ENCODE results near the gene CDH13.

CDH13 gene

DNA sequence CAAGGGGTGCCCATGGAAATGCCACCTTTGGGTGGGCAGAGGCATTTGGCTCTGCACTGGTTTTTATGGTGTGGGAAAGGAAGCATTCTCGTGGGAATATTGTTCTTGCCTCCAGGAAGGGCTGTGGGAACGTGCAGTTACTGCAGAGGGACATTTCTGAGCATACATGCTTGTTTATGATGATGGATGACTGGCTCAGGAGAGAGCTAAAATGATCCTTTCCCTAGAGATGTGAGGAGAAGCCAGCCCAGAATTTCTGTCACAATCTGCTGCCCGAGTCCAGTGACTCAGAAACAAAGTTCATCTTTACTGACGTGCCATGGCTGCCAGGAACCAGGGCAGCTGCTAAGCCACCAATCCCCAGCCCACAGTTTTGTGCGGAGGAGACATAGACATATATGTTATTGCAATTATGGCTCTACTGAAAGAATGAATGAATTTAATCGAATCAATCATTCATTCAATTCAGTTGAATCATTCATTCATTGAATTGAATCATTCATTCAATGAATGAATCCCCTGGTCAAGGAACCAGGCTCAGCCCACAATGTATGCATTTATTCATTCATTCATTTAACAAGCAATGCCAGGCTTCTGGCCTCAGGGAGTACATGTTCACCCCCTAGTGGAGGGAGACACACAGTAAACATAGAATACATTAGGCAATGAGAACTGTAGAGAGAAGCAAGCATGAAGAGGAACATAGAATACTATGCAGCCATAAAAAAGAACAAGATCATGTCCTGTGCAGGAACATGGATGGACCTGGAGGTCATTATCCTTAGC is 766.6 kb downstream of the CDH13 start:
- TF ChIP-seq CTCF (conservative IDR thresholded peaks at IDR 0.05), result peak; percentile 19
- TF ChIP-seq ZFX (IDR thresholded peaks at IDR 0.05), result no peak
- no peak overlapping the region for H3K27ac ChIP-seq

GRCh38 chr16:83397601-83398291 is 771.0 kb downstream of the CDH13 start:
- no peak overlapping the region for H3K27ac ChIP-seq
- TF ChIP-seq CTCF (conservative IDR thresholded peaks at IDR 0.05) (no peak), ZFX (IDR thresholded peaks at IDR 0.05) (no peak)

GRCh38 chr16:83400234-83400633 is 773.5 kb downstream of the CDH13 start:
- no peak overlapping the region for H3K27ac ChIP-seq
- TF ChIP-seq ZFX (IDR thresholded peaks at IDR 0.05) (no peak), CTCF (conservative IDR thresholded peaks at IDR 0.05) (peak; percentile 38)

GRCh38 chr16:83402160-83402814 is 775.5 kb downstream of the CDH13 start:
- H3K27ac ChIP-seq, result no peak overlapping the region
- no peak for TF ChIP-seq ZFX (IDR thresholded peaks at IDR 0.05)
- peak; percentile 24 for TF ChIP-seq CTCF (conservative IDR thresholded peaks at IDR 0.05)

DNA sequence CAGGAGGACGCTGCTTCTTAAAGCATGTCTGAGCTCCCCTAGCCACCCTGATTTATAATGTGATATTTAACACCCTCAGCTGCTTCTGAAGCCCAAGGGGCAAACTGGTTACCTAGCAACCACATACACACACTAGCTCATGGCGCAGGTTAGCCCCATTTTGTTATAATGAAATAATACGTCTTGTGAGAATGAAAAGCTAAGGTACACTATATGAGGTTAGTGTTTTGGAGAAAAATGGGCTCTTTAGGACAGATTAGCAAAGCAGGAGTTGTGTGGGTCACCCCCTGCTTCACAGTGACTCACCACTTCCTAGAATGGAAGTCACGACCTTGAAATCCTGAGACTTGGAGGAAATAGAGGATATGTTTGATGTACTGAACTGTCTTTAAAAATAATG is 776.2 kb downstream of the CDH13 start:
- TF ChIP-seq ZFX (IDR thresholded peaks at IDR 0.05) (no peak), CTCF (conservative IDR thresholded peaks at IDR 0.05) (no peak)
- H3K27ac ChIP-seq, result no peak overlapping the region

- H3K27ac ChIP-seq, result no peak overlapping the region
- TF ChIP-seq CTCF (conservative IDR thresholded peaks at IDR 0.05) (no peak), ZFX (IDR thresholded peaks at IDR 0.05) (no peak)
Measured at GRCh38 chr16:83403761-83404160, 777.0 kb downstream of the CDH13 start.

DNA sequence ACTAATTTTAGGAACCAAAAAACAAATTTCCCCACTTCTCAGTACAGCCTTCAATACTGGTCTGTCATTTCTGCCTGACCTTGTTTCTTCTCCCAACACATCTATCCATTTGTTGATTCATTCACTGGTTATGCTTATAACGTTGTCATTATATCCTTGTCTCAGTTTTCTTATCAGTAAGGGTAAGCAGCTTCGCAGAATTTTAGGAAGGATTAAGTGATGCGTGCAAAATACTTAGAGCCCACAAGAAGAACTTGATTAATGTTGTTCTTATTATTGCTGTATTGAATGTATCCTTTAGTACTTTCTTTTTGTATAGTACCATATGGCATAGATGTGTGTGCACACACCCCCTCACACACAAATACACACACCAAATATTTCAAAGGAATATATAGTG is 777.5 kb downstream of the CDH13 start:
- H3K27ac ChIP-seq, result no peak overlapping the region
- no peak for TF ChIP-seq CTCF (conservative IDR thresholded peaks at IDR 0.05)
- TF ChIP-seq ZFX (IDR thresholded peaks at IDR 0.05), result no peak
